Measurements from ENCODE around the gene UBA3. TPM values are rescaled to one million over a fixed set of nuclear protein-coding genes. Genes with fewer than 3 reads are reported as not detected.

Gene UBA3
- total RNA-seq (10 to 100 TPM; 61.3 to 62.2 TPM), polyA plus RNA-seq (ENCODE audit: insufficient read length in 6 of 6) (10 to 100 TPM; 80.6 to 99.0 (median 88.2) TPM)
- long read RNA-seq, donor 1, transcript UBA3-201 (17 exons, 2,112 nt): minor isoform, 7 of 225 reads
- long read RNA-seq, donor 1, transcript UBA3-202 (18 exons, 2,154 nt): major isoform, 10 of 225 reads
- long read RNA-seq, donor 1, partial matches to known transcripts: 39 of 225 reads
- long read RNA-seq, donor 1, other reads (novel, unspliced or antisense): 168 of 225 reads
- long read RNA-seq, donor 2, transcript UBA3-202 (18 exons, 2,154 nt): major isoform, 11 of 30 reads
- long read RNA-seq, donor 2, transcript UBA3-201 (17 exons, 2,112 nt): minor isoform, 6 of 30 reads
- long read RNA-seq, donor 2, partial matches to known transcripts: 11 of 30 reads
- long read RNA-seq, donor 2, other reads (novel, unspliced or antisense): 0 of 30 reads
- long read RNA-seq, donor 3, transcript UBA3-202 (18 exons, 2,154 nt): major isoform, 6 of 37 reads
- long read RNA-seq, donor 3, partial matches to known transcripts: 26 of 37 reads
- long read RNA-seq, donor 3, other reads (novel, unspliced or antisense): 0 of 37 reads
- long read RNA-seq, donor 4, transcript UBA3-202 (18 exons, 2,154 nt): major isoform, 9 of 16 reads
- long read RNA-seq, donor 4, partial matches to known transcripts: 5 of 16 reads
- long read RNA-seq, donor 4, other reads (novel, unspliced or antisense): 0 of 16 reads
- long read RNA-seq, donor 5, transcript UBA3-202 (18 exons, 2,154 nt): major isoform, 6 of 10 reads
- long read RNA-seq, donor 5, partial matches to known transcripts: 0 of 10 reads
- long read RNA-seq, donor 5, other reads (novel, unspliced or antisense): 0 of 10 reads
- long read RNA-seq, donor 6, transcript UBA3-201 (17 exons, 2,112 nt): minor isoform, 11 of 60 reads
- long read RNA-seq, donor 6, transcript UBA3-202 (18 exons, 2,154 nt): major isoform, 12 of 60 reads
- long read RNA-seq, donor 6, partial matches to known transcripts: 36 of 60 reads
- long read RNA-seq, donor 6, other reads (novel, unspliced or antisense): 0 of 60 reads
- long read RNA-seq, donor 7, transcript UBA3-201 (17 exons, 2,112 nt): major isoform, 6 of 12 reads
- long read RNA-seq, donor 7, partial matches to known transcripts: 0 of 12 reads
- long read RNA-seq, donor 7, other reads (novel, unspliced or antisense): 0 of 12 reads
- long read RNA-seq, donor 8, transcript UBA3-201 (17 exons, 2,112 nt): minor isoform, 9 of 219 reads
- long read RNA-seq, donor 8, transcript UBA3-202 (18 exons, 2,154 nt): major isoform, 10 of 219 reads
- long read RNA-seq, donor 8, partial matches to known transcripts: 198 of 219 reads
- long read RNA-seq, donor 8, other reads (novel, unspliced or antisense): 0 of 219 reads
- long read RNA-seq, donor 9: 0 reads
- long read RNA-seq, donor 10, partial matches to known transcripts: 2 of 7 reads
- long read RNA-seq, donor 10, other reads (novel, unspliced or antisense): 0 of 7 reads
- long read RNA-seq, donor 11, transcript UBA3-202 (18 exons, 2,154 nt): major isoform, 12 of 16 reads
- long read RNA-seq, donor 11, partial matches to known transcripts: 0 of 16 reads
- long read RNA-seq, donor 11, other reads (novel, unspliced or antisense): 0 of 16 reads
- long read RNA-seq, donor 12, transcript UBA3-202 (18 exons, 2,154 nt): major isoform, 6 of 29 reads
- long read RNA-seq, donor 12, partial matches to known transcripts: 17 of 29 reads
- long read RNA-seq, donor 12, other reads (novel, unspliced or antisense): 0 of 29 reads

DNA sequence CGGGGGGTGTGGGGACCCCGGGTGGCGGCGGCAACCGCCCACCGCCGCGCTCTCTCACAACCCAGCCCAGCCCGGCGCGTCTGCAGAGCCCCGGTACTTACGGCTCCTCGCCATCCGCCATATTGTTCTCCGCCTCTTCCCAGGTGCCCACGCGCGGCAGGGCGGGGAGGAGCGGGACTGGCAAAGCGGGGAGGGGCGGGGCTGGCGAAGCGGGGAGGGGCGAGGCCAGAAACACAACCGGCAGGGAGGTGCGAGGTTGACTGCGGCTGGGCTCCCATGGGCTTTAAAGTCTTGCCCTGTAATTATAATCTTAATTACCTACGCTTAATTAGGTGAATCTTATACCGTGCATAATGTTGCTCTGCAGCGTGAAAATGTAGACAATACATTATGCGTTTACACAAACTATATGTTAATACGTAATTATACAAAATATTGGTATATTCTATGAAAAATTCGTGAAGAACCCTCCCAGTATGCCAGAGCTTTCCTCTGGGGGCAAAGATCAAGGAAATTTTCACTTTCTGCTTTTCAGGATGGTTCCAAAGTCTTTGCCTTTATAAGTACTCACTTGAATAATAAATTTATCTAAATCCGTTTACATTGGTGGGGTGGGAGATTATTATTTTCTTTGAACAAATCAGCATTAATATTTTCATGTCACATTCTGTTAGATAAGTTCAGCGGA is at the start of gene UBA3:
UBA3 (minus strand) TSS at position 133 of the 688 bp plus-strand sequence; CDS start at position 121, 12 bp downstream.
- peak within 1 kb of the TSS; percentile 67 to 90 for H3K27ac ChIP-seq
- no peaks in the 10 kb centered on the region for H3K27me3 ChIP-seq
- H3K9me3 ChIP-seq: no peaks in the 10 kb centered on the region
- H3K4me3 ChIP-seq: peak within 1 kb of the TSS; percentile 83 to 85
- intact Hi-C loops (cut with DNase I): no loop called here
- TF ChIP-seq, protein P1, sequence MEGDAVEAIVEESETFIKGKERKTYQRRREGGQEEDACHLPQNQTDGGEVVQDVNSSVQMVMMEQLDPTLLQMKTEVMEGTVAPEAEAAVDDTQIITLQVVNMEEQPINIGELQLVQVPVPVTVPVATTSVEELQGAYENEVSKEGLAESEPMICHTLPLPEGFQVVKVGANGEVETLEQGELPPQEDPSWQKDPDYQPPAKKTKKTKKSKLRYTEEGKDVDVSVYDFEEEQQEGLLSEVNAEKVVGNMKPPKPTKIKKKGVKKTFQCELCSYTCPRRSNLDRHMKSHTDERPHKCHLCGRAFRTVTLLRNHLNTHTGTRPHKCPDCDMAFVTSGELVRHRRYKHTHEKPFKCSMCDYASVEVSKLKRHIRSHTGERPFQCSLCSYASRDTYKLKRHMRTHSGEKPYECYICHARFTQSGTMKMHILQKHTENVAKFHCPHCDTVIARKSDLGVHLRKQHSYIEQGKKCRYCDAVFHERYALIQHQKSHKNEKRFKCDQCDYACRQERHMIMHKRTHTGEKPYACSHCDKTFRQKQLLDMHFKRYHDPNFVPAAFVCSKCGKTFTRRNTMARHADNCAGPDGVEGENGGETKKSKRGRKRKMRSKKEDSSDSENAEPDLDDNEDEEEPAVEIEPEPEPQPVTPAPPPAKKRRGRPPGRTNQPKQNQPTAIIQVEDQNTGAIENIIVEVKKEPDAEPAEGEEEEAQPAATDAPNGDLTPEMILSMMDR (IDR thresholded peaks at IDR 0.05): no peak
- peak; percentile 81 for ATAC-seq
- peaks cover 31 to 71% of the 10 kb centered on the region in 2 donors for H3K4me1 ChIP-seq
- no peaks in the 10 kb centered on the region for H3K36me3 ChIP-seq
- DNase-seq: peak; percentile 70 to 99 (median 93)

DNA sequence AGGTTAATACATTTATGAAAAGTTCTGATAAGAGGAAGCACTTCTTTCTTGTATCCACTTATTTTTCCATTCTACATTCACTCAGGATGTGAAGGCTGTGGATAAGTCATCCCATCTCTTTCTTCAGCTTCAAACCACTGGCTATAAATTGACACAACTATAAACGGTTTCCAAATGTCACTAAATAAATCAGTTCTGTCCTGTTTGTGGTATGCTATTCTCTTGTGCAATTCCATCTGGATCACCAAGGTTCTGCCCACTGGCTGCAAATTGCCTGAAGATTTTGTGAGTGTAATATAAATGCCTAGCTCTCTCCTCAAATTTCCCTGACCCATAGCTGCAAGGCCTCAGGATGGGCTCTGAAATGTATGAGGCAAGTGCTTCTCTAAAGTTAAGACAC is 49.4 kb upstream of the UBA3 start:
- intact Hi-C loops (cut with DNase I): no loop called here

DNA sequence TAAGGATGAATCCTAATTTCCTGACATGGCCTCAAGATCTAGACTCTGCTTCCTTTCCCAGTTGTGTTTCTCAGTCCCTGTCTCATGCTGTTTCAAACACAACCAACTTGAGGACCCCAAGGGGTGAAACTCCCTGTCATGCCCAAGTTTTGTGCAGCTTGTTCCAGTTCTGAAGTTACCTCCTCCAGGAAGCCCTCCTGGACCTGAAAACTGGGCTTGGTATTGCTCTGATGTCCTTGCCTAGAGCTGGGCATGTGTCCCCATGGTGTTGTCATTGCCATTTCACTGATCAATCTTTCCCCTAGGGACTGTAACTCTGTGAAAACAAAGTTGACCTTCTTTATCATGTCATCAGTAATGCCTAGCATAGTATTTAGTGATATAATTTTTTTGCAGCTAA is 48.3 kb upstream of the UBA3 start:
- ATAC-seq (no peak), DNase-seq (no peak)
- Histone ChIP-seq H3K36me3 (no peaks in the 10 kb centered on the region), H3K4me1 (no peaks in the 10 kb centered on the region), H3K4me3 (no peak overlapping the region), H3K9me3 (no peaks in the 10 kb centered on the region), H3K27me3 (no peaks in the 10 kb centered on the region), H3K27ac (no peak overlapping the region)
- TF ChIP-seq, protein P1 (IDR thresholded peaks at IDR 0.05): no peak
- intact Hi-C loops (cut with DNase I): no loop called here

More for the DNA sequence above, 49.4 kb upstream of the UBA3 start:
- DNase-seq (no peak), ATAC-seq (no peak)
- H3K27ac ChIP-seq: no peak overlapping the region
- H3K27me3 ChIP-seq: no peaks in the 10 kb centered on the region
- no peak overlapping the region for H3K4me3 ChIP-seq
- TF ChIP-seq, protein P1 (IDR thresholded peaks at IDR 0.05): no peak
- H3K36me3 ChIP-seq: no peaks in the 10 kb centered on the region
- H3K4me1 ChIP-seq: no peaks in the 10 kb centered on the region
- no peaks in the 10 kb centered on the region for H3K9me3 ChIP-seq

DNA sequence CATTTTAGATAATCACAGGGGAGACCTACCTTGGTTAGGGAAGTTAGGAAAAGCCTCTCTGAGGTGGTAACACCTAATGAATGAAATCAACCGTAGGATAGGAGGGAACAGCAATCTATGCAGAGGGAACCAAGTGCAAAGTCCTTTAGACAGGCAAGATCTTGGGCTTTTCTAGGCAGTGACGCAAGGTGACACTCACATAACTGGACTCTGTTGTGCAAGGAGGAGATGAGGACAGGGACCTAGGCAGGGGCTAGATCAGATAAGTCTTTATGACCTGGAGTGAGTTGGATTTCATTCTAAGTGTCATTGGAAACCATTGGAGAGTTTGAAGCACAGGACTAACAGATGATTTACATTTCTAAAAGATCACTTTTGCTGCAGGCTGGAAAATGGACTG is 46.8 kb upstream of the UBA3 start:
- TF ChIP-seq, protein P1 (IDR thresholded peaks at IDR 0.05): no peak
- intact Hi-C loops (cut with DNase I): no loop called here
- ATAC-seq (no peak), DNase-seq (no peak)
- Histone ChIP-seq H3K27ac (no peak overlapping the region), H3K27me3 (no peaks in the 10 kb centered on the region), H3K36me3 (no peaks in the 10 kb centered on the region), H3K4me3 (no peak overlapping the region), H3K9me3 (no peaks in the 10 kb centered on the region), H3K4me1 (no peaks in the 10 kb centered on the region)

Data from left lung (tissue), 14 donors.